GM12892 (cell line): ENCODE measurements around the gene CNTN5.

Experiments
- POLR2A ChIP-seq: IDR thresholded peaks from 2 replicates; pipeline ENCODE4 v1.6.1; 2011; ENCODE audit warnings: low read depth, low read length, control low read depth
- POLR2AphosphoS5 ChIP-seq: IDR thresholded peaks from 2 replicates; pipeline ENCODE4 v1.6.1; 2011; ENCODE audit warnings: low read depth, low read length, control low read depth

DNA sequence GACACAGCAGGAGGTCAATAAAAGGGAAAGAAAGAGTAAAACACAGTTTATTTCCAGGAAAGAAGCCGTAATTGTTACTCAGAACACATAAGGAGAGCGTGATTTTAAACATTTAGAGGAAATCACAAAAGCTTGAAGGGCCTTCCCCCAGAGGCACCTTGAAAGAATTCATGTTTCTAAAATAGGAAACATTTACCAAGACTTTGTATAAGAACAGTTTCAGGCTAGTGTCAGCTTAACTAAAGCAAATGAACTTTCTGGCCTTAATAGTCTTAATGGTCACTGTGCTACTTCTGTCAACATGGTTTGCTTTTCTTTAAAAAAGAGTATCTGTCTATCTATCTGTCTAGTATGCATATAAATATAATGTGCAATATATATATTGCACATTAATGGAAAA lies 208.8 kb downstream of the CNTN5 start:
- no peak for TF ChIP-seq POLR2A
- no peak for TF ChIP-seq POLR2AphosphoS5
